ENCODE data around the gene CDH11. TPM values are rescaled to one million over a fixed set of nuclear protein-coding genes. Genes with fewer than 3 reads are reported as not detected.

Gene CDH11
- polyA plus RNA-seq, 1 donor from 2014 or later = 22.9 TPM

DNA sequence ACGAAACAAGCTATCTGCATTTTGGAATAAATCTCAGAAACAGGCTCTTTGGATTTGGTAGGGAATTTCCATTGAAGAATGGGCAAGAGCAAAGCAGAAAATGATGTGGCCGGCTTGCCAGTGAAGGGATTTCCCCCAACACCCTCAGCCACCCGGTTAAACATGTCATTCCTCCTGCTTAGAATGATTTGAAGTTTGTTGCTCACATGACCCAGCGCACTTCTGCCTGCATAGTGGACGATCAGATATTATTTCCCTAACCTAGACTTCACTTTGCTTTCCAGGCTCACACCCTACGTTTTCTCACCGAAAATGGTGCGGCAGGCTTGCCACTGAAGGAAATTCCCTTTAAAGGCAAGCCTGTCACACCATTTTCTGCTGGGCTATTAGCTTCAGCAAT lies 170.7 kb downstream of the CDH11 start:
- Histone ChIP-seq H2AFZ (ENCODE audit: low read depth, low read length) (no peak overlapping the region), H3F3A (ENCODE audit: insufficient read depth, low read length, poor library complexity, severe bottlenecking) (no peaks in the 10 kb centered on the region), H3K9ac (ENCODE audit: low read length) (no peak overlapping the region), H3K4me2 (ENCODE audit: low read length) (no peak overlapping the region), H3K9me2 (ENCODE audit: insufficient read depth, low read length) (no peaks in the 10 kb centered on the region), H3K27me3 (ENCODE audit: insufficient read depth, low read depth, low read length) (no peaks in the 10 kb centered on the region), H3K27ac (ENCODE audit: low read length) (no peak overlapping the region), H3K36me3 (ENCODE audit: insufficient read depth, low read length) (no peaks in the 10 kb centered on the region), H4K20me1 (ENCODE audit: insufficient read depth) (no peaks in the 10 kb centered on the region), H3K9me3 (ENCODE audit: low read length) (no peaks in the 10 kb centered on the region), H3K79me2 (replicated peaks; ENCODE audit: insufficient read depth, low read length) (no peaks in the 10 kb centered on the region), H3K4me3 (ENCODE audit: low read length) (no peak overlapping the region)
- TF ChIP-seq TAF1 (IDR thresholded peaks at IDR 0.05; ENCODE audit: low read depth) (no peak), POLR2AphosphoS5 (IDR thresholded peaks at IDR 0.05) (no peak)

DNA sequence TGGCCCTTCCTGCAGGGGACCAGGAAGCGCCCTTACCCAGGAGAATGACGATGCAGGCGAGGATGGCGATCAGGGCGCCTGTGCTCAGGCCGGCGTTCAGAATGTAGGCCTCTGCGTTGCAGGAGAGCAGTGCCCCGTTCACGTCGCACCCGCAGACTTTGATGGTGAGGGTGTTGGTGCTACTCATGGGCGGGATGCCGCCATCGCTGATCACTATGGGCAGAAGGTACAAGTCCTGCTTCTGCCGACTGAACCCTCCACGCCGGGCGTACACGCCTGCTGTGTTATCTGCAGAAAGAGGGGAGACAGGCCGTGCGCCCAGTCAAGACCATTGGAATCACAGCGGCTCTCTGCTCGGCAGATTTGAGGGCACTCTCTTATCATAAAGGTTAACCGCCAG lies 171.1 kb downstream of the CDH11 start:
- no peak overlapping the region for H2AFZ ChIP-seq (ENCODE audit: low read depth, low read length)
- H3K36me3 ChIP-seq (ENCODE audit: insufficient read depth, low read length) = no peaks in the 10 kb centered on the region

DNA sequence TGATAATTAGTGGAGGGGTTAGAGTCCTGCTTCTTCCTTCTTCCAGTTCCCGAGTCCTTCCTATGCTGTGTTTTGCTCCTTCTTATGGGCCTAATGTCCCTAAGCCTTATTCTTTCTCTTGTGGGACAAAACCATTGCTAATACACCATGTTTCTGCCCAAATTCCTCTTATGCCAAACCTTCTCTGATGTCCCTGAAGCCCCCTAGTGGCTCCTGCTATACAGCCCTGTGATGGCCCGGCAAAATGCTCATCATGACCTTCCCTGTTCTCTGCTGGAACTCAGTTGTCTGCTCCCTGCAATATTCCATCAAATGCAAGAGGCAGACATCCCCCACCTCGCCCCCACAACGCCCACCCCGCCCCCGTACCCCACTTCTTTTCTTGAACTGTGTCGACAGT lies 171.6 kb downstream of the CDH11 start:
- Histone ChIP-seq H3K36me3 (ENCODE audit: insufficient read depth, low read length) (no peaks in the 10 kb centered on the region), H2AFZ (ENCODE audit: low read depth, low read length) (no peak overlapping the region), H3K4me2 (ENCODE audit: low read length) (no peak overlapping the region), H3K9me3 (ENCODE audit: low read length) (no peaks in the 10 kb centered on the region), H3F3A (ENCODE audit: insufficient read depth, low read length, poor library complexity, severe bottlenecking) (no peaks in the 10 kb centered on the region), H3K4me3 (ENCODE audit: low read length) (no peak overlapping the region), H3K9me2 (ENCODE audit: insufficient read depth, low read length) (no peaks in the 10 kb centered on the region), H4K20me1 (ENCODE audit: insufficient read depth) (no peaks in the 10 kb centered on the region), H3K79me2 (replicated peaks; ENCODE audit: insufficient read depth, low read length) (no peaks in the 10 kb centered on the region), H3K9ac (ENCODE audit: low read length) (no peak overlapping the region), H3K27ac (ENCODE audit: low read length) (no peak overlapping the region), H3K27me3 (ENCODE audit: insufficient read depth, low read depth, low read length) (no peaks in the 10 kb centered on the region)
- TF ChIP-seq TAF1 (IDR thresholded peaks at IDR 0.05; ENCODE audit: low read depth) = no peak
- no peak for TF ChIP-seq POLR2AphosphoS5 (IDR thresholded peaks at IDR 0.05)
- TF ChIP-seq RAD21 (conservative IDR thresholded peaks at IDR 0.05) = no peak
- TF ChIP-seq, protein P1, sequence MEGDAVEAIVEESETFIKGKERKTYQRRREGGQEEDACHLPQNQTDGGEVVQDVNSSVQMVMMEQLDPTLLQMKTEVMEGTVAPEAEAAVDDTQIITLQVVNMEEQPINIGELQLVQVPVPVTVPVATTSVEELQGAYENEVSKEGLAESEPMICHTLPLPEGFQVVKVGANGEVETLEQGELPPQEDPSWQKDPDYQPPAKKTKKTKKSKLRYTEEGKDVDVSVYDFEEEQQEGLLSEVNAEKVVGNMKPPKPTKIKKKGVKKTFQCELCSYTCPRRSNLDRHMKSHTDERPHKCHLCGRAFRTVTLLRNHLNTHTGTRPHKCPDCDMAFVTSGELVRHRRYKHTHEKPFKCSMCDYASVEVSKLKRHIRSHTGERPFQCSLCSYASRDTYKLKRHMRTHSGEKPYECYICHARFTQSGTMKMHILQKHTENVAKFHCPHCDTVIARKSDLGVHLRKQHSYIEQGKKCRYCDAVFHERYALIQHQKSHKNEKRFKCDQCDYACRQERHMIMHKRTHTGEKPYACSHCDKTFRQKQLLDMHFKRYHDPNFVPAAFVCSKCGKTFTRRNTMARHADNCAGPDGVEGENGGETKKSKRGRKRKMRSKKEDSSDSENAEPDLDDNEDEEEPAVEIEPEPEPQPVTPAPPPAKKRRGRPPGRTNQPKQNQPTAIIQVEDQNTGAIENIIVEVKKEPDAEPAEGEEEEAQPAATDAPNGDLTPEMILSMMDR (IDR thresholded peaks at IDR 0.05; ENCODE audit: poor library complexity, severe bottlenecking) = no peak
- TF ChIP-seq, protein P2, sequence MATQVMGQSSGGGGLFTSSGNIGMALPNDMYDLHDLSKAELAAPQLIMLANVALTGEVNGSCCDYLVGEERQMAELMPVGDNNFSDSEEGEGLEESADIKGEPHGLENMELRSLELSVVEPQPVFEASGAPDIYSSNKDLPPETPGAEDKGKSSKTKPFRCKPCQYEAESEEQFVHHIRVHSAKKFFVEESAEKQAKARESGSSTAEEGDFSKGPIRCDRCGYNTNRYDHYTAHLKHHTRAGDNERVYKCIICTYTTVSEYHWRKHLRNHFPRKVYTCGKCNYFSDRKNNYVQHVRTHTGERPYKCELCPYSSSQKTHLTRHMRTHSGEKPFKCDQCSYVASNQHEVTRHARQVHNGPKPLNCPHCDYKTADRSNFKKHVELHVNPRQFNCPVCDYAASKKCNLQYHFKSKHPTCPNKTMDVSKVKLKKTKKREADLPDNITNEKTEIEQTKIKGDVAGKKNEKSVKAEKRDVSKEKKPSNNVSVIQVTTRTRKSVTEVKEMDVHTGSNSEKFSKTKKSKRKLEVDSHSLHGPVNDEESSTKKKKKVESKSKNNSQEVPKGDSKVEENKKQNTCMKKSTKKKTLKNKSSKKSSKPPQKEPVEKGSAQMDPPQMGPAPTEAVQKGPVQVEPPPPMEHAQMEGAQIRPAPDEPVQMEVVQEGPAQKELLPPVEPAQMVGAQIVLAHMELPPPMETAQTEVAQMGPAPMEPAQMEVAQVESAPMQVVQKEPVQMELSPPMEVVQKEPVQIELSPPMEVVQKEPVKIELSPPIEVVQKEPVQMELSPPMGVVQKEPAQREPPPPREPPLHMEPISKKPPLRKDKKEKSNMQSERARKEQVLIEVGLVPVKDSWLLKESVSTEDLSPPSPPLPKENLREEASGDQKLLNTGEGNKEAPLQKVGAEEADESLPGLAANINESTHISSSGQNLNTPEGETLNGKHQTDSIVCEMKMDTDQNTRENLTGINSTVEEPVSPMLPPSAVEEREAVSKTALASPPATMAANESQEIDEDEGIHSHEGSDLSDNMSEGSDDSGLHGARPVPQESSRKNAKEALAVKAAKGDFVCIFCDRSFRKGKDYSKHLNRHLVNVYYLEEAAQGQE (IDR thresholded peaks at IDR 0.05; ENCODE audit: borderline replicate concordance) = no peak
- no peak for TF ChIP-seq SMC3 (conservative IDR thresholded peaks at IDR 0.05; ENCODE audit: poor library complexity)
- no peak for TF ChIP-seq MXI1 (conservative IDR thresholded peaks at IDR 0.05; ENCODE audit: poor library complexity, severe bottlenecking)

More for the DNA sequence above, 171.1 kb downstream of the CDH11 start:
- Histone ChIP-seq H3K9ac (ENCODE audit: low read length) (no peak overlapping the region), H3K4me3 (ENCODE audit: low read length) (no peak overlapping the region), H3F3A (ENCODE audit: insufficient read depth, low read length, poor library complexity, severe bottlenecking) (no peaks in the 10 kb centered on the region), H3K9me2 (ENCODE audit: insufficient read depth, low read length) (no peaks in the 10 kb centered on the region), H3K4me2 (ENCODE audit: low read length) (no peak overlapping the region), H3K9me3 (ENCODE audit: low read length) (no peaks in the 10 kb centered on the region), H3K27ac (ENCODE audit: low read length) (no peak overlapping the region), H3K27me3 (ENCODE audit: insufficient read depth, low read depth, low read length) (no peaks in the 10 kb centered on the region), H4K20me1 (ENCODE audit: insufficient read depth) (no peaks in the 10 kb centered on the region), H3K79me2 (replicated peaks; ENCODE audit: insufficient read depth, low read length) (no peaks in the 10 kb centered on the region)
- no peak for TF ChIP-seq SMC3 (conservative IDR thresholded peaks at IDR 0.05; ENCODE audit: poor library complexity)
- TF ChIP-seq MXI1 (conservative IDR thresholded peaks at IDR 0.05; ENCODE audit: poor library complexity, severe bottlenecking) = no peak
- TF ChIP-seq EP300 (conservative IDR thresholded peaks at IDR 0.05; ENCODE audit: poor library complexity, severe bottlenecking) = no peak
- TF ChIP-seq POLR2AphosphoS5 (IDR thresholded peaks at IDR 0.05) = no peak
- TF ChIP-seq, protein P1 (IDR thresholded peaks at IDR 0.05; ENCODE audit: poor library complexity, severe bottlenecking) = no peak
- TF ChIP-seq, protein P2 (IDR thresholded peaks at IDR 0.05; ENCODE audit: borderline replicate concordance) = no peak
- no peak for TF ChIP-seq RAD21 (conservative IDR thresholded peaks at IDR 0.05)
- TF ChIP-seq TAF1 (IDR thresholded peaks at IDR 0.05; ENCODE audit: low read depth) = no peak
